ENCODE measurements around the gene CLRN3. TPM values are rescaled to one million over a fixed set of nuclear protein-coding genes. Genes with fewer than 3 reads are reported as not detected.

Gene CLRN3
- total and polyA plus RNA-seq, 2 experiments from 2014 or later = not detected

- no peaks in the 10 kb centered on the region for H4K20me1 ChIP-seq (replicated peaks; ENCODE audit: insufficient read depth)
- H3K4me2 ChIP-seq = no peak overlapping the region
- no peak overlapping the region for H3K27ac ChIP-seq (ENCODE audit: low read depth)
- H3K27me3 ChIP-seq (ENCODE audit: insufficient read depth) = no peaks in the 10 kb centered on the region
- DNase-seq (ENCODE audit: low spot score) = no peak
- Mint-ChIP-seq H3K4me3 (no peak overlapping the region), H3K27ac (no peak overlapping the region), H3K9me3 (no peaks in the 10 kb centered on the region), H3K27me3 (ENCODE audit: insufficient read depth, low read depth, poor library complexity) (peaks cover 2% of the 10 kb centered on the region), H3K4me1 (peaks cover 19% of the 10 kb centered on the region), H3K36me3 (ENCODE audit: low read depth) (no peaks in the 10 kb centered on the region)
- TF ChIP-seq NANOG (IDR thresholded peaks at IDR 0.05; ENCODE audit: borderline replicate concordance) (no peak), EZH2phosphoT487 (IDR thresholded peaks at IDR 0.05; ENCODE audit: unreplicated experiment) (no peak), STAT1 (IDR thresholded peaks at IDR 0.05; ENCODE audit: unreplicated experiment) (no peak), ZNF462 (CRISPR knock-in tag; IDR thresholded peaks at IDR 0.05) (no peak), CTCF (conservative IDR thresholded peaks at IDR 0.05; ENCODE audit: low read depth in 2 of 2) (no peak), CREB1 (CRISPR knock-in tag; IDR thresholded peaks at IDR 0.05; ENCODE audit: low read depth) (no peak), REST (IDR thresholded peaks at IDR 0.05; ENCODE audit: unreplicated experiment) (no peak), ZNF114 (CRISPR knock-in tag; IDR thresholded peaks at IDR 0.05) (no peak)
- H3K4me3 ChIP-seq = no peak overlapping the region
- H3K36me3 ChIP-seq (ENCODE audit: insufficient read depth) = no peaks in the 10 kb centered on the region
- peaks cover 7% of the 10 kb centered on the region; the same call in 1 of the 2 replicates for H3K4me1 ChIP-seq (ENCODE audit: insufficient read depth)
- no peak overlapping the region for H2AFZ ChIP-seq
- no peaks in the 10 kb centered on the region for H3K9me2 ChIP-seq (ENCODE audit: insufficient read depth)
- no peaks in the 10 kb centered on the region for H3K79me2 ChIP-seq (replicated peaks; ENCODE audit: insufficient read depth)
- H3F3A ChIP-seq (replicated peaks; ENCODE audit: low read depth) = no peaks in the 10 kb centered on the region
- ATAC-seq = no peak
Observed at GRCh38 chr10:127933271-127933670, 40.5 kb upstream of the CLRN3 start.

All from GM23338 (cell line).